Epithelial cell of proximal tubule (primary cell): Measurements from ENCODE around the gene TMEM50B. TPM values are rescaled to one million over a fixed set of nuclear protein-coding genes. Genes with fewer than 3 reads are reported as not detected.
A peak's percentile ranks its signal among the peaks of the same experiment; 100 is the strongest.

Experiments
- DNase-seq: peaks from one replicate; pipeline ENCODE4 v3.0.0-alpha.2; 2011; ENCODE audit warnings: low read depth
- H3K4me3 ChIP-seq: 2 replicates; pipeline ENCODE4 v1.5.1; 2011; ENCODE audit warnings: low read depth, mild to moderate bottlenecking, low read length
- CTCF ChIP-seq: conservative IDR thresholded peaks from 2 replicates; pipeline ENCODE4 v1.5.1; 2012; ENCODE audit warnings: low read depth, mild to moderate bottlenecking, low read length
- total RNA-seq: library from RNA; depleted of rRNA; stranded (reverse); fragments of >200 nt; gene quantifications from 2 replicates; pipeline ENCODE4 v1.2.3, GENCODE V29; 2015

TMEM50B gene
- total RNA-seq, 1 donor from 2014 or later = 39.8 TPM

- no peak for DNase-seq
- TF ChIP-seq CTCF = no peak
- no peak overlapping the region for H3K4me3 ChIP-seq
Observed at GRCh38 chr21:33406493-33406892, 73.3 kb downstream of the TMEM50B start.

- no peak for DNase-seq
- TF ChIP-seq CTCF = no peak
- peak overlapping the region; percentile 82 for H3K4me3 ChIP-seq
Observed at GRCh38 chr21:33403786-33404585, 75.8 kb downstream of the TMEM50B start.

GRCh38 chr21:33403128-33403785, 76.5 kb downstream of the TMEM50B start, which contains the start of gene IFNGR2:
Gene IFNGR2, plus strand, starts transcription at chr21:33403413. Its CDS starts 131 bp downstream, at chr21:33403544.
- DNase-seq = no peak
- no peak for TF ChIP-seq CTCF
- H3K4me3 ChIP-seq = peak within 1 kb of the TSS; percentile 82

- no peak for TF ChIP-seq CTCF
- DNase-seq = no peak
- peak overlapping the region; percentile 82 for H3K4me3 ChIP-seq
Observed at GRCh38 chr21:33402001-33402979, 77.5 kb downstream of the TMEM50B start.

- DNase-seq = no peak
- no peak overlapping the region for H3K4me3 ChIP-seq
- TF ChIP-seq CTCF = no peak
Observed at GRCh38 chr21:33401630-33401992, 78.2 kb downstream of the TMEM50B start.

Other genes starting within 250 kb of the TMEM50B start
- 11.0 and 16.7 TPM in 2 replicates for gene IL10RB, start 213.6 kb downstream of the TMEM50B start, total RNA-seq
- 8.6 and 8.8 TPM in 2 replicates for gene IFNAR1, start 155.0 kb downstream of the TMEM50B start, total RNA-seq
- gene IFNGR2, start 76.6 kb downstream of the TMEM50B start, total RNA-seq = 59.9 and 64.5 TPM in 2 replicates
- 0.87 and 0.92 TPM in 2 replicates for gene DNAJC28, start 11.7 kb upstream of the TMEM50B start, total RNA-seq
- 79.2 and 150 TPM in 2 replicates for gene GART, start 62.1 kb upstream of the TMEM50B start, total RNA-seq
- gene SON, start 63.1 kb upstream of the TMEM50B start, total RNA-seq = 176 and 230 TPM in 2 replicates
- gene DONSON, start 108.7 kb upstream of the TMEM50B start, total RNA-seq = 41.4 and 55.2 TPM in 2 replicates
- gene CRYZL1, start 161.8 kb upstream of the TMEM50B start, total RNA-seq = 15.5 and 27.2 TPM in 2 replicates
- gene ITSN1, start 162.5 kb upstream of the TMEM50B start, total RNA-seq = 24.5 and 30.3 TPM in 2 replicates